ENCODE results near the gene TMEM63C. TPM values are rescaled to one million over a fixed set of nuclear protein-coding genes. Genes with fewer than 3 reads are reported as not detected.

TMEM63C gene
- total RNA-seq, 1 donor from 2014 or later = 3.4 TPM

DNA sequence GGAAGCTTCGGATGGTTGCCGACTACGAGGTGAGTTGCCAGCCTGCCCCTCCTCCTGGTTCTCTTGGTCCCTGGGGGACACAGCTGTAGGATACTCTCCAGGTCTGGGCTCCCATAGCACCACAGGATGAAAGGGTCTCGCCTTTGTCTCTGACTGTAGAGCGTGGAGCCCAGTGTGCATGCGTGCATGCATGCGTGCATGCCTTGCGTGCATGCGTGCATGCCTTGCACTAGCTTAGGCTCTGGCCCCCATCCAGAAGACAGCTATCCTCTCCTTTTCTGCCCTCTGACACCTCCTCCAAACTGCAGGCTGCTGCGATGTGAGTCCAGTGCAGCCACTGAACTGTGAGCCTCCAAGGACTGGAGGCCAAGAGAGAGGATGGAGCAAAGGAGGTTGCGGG lies 70.3 kb downstream of the TMEM63C start:
- DNase-seq (ENCODE audit: low spot score) = no peak

DNA sequence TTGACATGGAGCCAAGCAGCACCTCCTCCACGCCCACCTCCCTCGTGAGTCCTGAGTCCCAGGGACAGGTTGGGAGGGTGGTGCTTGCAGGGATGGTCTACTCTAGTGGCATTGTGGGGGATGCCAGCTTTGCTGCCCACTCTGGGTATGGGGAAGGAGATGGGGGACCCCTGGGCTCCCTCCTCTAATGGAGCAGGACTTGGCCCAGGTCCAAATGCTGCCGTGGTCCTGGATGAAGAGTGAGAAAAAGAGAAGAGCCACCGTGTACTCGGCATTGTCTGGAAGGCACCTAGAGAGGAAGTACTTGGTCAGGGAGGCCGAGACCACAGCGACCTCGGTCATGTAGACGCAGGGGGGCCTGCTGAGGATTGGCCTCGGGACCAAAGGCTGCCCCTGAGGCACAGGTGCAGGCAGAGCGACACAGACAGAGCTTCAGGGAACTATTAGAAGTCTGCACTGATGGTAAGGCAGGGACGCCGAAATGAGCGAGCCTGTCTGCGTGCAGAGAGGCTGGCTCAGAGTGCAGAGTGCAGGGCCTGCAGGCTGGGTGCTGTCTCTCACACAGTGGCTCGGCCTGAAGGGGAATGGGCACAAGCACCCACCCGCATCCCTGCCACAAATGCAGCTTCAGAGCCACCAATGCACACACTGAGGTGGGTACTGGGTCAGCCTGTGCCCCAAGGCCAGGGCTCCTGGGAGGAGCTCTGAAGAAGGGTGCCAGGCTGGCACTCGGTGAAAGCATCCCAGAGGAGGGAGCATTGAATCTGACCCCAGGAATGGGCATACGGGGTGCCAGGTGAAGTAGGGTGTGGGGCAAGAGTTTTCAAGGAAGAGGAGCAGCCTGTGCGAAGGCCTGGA lies 72.0 kb downstream of the TMEM63C start:
- no peak for DNase-seq (ENCODE audit: low spot score)

DNA sequence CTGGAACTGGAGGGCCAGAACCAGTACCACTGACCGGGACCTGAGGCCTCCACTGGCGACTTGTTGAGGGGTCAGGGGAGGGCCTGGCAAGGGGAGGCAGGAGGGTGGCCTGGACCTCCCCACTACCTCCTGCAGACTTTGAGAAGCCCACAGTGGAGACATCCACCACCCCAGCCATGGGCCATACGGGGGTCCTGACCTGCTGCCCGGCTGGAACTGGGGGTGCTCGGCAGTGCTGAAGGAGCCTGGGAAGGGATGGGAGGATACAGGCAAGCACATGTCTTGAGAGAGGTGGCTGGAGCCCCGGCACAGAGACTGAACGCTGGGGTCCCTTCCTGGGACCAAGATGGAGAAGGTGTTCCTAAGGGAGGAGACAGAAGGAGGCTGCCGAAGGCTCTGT lies 75.1 kb downstream of the TMEM63C start:
- no peak for DNase-seq (ENCODE audit: low spot score)

DNA sequence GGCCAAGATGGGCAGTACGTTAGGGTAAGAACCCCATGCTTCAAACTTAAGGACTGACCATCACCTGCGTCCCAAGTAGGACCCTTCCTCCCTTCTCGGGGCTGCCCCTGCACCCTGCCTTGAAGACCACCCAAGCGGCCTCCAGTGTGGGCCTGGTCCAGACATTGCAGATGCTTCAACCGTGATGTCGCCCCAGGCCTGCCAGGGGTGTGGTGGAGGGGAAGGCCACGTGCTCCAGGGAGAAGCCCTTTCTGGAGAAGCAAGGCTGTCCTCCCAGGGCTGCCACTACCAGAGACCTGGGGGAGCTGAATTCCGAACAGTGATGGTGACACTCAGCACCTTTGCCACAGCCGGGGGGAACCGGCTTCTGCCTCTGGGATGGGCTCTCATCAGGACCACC lies 76.1 kb downstream of the TMEM63C start:
- DNase-seq (ENCODE audit: low spot score) = no peak

DNA sequence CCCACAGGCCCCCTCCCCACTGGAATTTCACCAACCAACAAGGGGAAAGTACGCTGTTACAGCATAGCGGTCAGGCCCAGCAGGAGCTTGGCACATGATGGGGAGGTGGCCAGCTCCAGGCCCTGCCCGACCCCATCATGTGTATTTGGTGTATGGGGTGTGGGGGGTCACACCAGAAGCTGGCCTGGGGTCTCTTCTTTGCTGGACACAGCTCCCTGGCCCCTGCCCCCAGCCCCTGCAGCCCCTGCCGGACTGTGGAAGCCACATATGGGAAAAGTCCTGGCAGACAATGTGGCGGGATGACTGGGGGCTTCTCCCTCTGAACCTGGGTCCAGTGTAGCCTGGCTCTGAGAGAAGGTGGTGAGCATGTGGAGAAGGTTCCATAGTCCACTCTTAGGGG lies 77.0 kb downstream of the TMEM63C start:
- no peak for DNase-seq (ENCODE audit: low spot score)

DNA sequence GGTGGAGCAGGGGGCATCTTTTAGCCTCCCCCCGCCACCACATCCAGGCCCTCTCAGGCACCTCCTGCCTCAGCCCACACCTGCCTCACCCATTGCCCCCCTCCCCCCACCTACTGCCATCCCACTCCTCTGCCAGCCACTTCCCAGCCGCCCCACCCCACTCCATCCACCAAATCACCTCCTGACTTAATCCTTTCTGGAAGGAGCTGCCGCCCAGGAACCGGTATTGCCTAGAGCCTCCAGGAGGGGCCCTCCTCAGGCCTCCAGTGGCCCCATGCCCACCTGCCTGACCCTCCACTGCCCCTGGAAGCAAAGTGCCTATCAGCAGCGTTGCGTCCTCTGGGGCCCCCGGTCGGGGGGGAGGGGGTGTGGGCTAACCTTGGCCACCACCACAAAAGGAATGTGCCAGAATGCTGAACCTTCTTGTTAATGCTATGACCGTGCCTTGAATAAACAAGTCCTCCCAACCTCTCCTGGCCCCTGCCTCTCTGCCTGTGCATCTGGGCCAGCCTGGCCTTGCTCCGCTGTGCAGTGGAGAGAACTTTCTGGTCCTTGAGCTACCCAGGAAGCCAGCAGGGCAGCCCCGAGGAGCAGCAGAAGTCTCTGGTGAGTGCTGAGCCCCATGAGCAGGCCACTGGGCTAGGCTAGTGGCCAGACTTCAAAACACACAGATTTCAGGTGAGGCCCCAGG lies 77.6 kb downstream of the TMEM63C start:
- DNase-seq (ENCODE audit: low spot score) = no peak

DNA sequence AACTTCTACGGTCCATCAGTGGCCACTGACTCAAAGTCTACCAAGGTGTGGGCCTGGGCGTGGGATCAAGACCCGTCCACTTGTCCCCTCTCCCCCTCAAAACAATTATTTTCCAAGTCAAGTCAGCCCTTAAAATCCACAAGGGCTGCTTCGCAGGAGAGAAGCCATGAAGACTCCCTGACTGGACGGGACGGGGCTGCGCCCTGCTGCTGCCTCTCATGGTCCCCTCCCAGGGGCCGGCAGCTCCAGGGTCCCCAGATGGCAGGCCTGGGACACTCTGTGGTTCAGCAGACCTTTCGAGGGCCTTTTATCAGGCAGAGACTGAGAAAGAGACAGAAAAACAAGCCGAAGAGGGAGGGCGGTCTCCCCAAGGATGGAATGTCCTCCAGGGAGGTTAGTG lies 78.6 kb downstream of the TMEM63C start:
- no peak for DNase-seq (ENCODE audit: low spot score)

DNA sequence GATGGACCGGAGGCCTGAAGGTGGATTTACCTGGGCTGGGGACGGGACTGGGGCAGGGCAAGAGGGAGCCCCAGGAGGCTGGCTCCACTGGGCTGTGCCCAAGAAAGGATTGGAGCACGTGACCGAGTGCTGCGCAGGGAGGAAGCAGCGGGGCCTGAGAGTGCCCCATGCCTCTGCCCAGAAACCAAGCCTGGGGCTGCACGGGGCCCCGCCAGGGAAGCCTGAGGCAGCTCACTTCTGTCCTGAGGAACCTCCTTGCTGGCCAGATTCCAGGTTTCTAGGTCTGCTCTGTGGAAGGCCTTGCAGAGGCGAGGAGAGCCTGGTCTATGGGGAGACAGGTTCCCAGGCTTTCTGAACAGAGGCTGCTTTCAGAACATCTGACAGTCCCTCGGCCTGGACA lies 79.0 kb downstream of the TMEM63C start:
- peak; percentile 81 for DNase-seq (ENCODE audit: low spot score)

DNA sequence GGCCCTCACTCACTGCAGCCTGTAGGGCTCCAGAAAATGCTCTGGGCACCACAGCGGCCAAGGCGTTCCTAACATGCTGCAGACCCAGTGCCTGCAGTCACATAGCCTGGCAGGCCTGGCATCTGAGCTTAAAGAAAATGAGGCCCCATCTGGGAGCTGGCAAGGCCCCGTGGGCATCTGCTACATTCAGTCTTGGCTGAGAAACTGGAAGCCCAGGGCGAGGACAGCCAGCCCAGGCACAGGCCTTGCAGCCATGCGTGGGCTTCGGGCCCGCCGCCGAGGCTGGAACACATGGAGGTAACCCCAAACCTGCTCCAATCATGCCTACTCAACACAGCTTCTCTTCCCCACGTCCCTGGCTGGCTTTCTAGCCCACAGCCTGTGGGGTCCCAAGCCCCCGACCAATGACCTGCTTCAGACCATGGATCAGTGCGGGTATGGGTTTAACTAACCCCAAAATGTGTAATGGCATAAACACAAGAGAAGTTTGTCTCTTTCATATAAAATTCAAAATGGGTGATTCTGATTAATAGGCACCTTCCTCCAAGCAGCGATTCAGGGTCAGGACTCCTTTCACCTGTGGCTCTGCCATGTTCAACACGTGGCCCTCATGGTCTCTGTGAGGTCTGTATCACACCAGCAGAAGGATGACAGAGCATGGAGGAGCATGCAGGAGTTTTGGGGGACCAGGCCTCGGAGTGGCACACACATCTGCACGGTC lies 83.0 kb downstream of the TMEM63C start:
- DNase-seq (ENCODE audit: low spot score) = no peak

DNA sequence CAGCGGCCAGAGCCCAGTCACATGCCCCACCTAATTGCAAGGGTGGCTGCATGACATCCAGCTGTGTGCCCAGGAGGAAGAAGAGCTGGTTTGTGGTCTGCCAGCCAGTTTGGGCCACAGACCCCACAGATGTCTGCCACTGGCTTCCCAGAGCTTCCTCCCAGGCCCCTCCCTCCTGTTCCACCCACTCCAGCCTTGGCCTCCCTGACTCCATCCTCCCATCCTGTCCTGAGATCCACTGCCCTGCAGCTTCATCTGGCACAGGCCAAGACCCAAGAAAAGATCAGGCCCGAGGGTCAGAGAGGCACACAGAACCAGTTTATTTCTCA lies 83.6 kb downstream of the TMEM63C start:
- no peak for DNase-seq (ENCODE audit: low spot score)

DNA sequence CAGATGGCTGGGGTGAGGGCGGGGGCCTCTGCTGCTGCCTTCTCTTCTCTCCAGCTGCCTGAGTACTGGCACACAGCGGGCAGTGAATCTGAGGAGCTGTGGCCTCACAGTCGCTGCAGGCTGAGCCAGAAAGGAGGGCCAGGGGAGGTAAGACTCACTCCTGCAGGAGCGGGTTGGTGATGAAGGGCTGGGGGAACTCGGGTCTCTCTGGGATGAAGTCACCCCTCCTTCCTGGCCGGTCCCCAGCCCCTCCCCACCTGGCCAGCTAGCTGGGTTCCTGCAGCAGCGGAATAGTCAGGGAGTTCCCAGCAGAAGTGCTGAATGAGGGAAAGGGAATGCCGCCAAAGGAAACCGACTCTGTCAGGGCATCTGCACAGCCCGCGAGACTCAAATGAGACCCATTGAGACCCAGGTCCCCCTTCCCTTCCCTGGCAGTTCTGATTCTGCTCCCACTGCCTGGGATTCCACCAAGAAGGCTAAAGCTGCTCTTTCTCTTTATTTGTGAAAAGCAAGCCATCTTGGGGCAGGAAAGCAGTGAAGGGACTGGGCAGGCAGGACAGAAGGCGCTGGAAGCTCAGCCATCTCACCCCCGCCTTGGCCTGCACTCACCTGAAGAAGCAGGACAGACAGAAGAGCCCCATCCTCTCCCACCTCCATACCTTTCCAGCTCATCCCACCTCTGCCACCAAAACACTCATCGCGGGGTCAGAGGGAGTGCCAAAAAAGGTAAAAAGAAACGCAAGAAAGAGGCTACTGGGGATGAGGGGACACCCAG lies 84.2 kb downstream of the TMEM63C start:
- no peak for DNase-seq (ENCODE audit: low spot score)

DNA sequence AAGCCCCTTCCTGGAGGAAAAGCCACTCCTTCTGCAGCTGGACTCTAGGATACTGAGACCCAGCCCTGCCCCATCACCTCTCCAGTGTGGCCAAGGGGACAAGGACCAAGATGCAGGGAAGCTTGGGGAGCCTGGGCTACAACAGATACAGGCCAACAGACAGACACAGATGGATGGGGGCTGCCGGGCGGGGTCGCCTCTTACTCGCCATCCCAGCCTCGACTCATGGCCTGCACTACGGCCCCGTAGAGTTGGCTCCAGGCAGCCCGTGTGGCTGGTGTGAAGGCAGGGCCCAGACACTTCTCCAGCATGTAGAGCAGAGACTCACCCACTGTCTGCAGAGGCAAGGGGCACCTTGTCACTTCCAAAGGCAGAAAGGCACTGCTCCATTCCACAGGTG lies 84.7 kb downstream of the TMEM63C start:
- DNase-seq (ENCODE audit: low spot score) = no peak

DNA sequence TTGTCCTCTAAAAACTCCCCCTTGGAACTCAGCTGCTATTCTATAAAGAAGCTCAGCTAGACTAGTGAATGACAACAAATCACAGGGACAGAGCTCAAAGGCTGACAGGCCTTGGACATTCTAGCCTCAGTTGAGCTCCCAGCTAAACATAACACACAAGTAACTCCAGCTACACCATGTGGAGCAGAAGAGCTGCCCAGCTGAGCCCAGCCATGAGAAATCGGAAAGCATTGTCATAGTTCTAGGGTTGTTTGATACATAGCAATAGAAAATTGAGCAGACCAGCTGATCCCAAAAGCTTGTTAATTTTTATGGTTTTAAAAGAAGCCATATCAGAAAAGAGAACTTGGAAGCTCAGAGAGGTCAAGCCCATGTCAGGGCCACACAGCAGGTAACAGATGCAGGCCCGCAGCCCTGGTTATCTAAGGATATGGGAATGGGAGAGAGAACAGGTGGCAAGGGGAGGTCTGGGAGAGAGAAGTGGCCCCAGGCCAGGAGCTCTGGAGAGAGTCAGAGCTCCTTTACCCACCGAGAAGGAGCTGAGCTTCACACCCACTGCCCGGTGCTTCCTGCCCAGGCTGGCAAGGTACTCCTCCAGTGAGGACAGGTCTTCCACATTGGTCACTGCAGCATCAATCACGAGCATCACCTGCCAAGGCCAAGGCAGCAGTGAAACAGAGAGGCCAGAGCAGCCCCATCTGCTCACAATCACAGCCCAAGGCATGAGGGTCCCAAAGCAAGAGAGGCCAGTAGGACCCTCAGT lies 86.5 kb downstream of the TMEM63C start:
- DNase-seq (ENCODE audit: low spot score) = no peak

DNA sequence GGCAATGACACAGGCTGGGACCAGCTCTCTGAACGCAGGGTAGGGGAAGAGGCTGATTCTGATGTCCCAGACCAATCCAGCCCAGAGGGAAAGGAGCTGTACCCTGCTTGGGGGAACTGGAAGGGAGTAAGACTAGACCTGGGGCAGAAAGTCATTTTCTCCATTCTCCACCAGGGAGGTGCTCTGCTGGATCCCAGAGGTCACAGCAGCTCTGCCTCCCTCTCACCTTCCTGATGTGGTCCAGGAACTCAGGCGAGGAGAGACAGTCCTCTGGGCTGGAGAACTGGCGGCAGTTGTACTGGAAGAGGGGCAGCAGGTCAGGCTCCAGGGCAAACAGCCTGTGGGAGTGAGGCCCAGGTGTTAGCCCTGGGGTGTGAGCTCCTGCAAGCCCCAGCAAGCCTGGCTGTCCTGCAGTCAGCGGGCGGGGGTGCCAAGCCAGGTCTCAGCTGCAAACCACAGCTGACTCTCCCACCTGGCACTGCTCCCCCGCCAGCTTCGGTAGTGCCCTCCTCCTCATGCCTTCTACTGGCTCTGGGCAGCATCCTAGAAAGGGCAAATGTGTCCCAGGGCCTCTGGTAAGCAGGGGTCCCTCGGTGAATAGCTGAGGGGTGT lies 87.5 kb downstream of the TMEM63C start:
- DNase-seq (ENCODE audit: low spot score) = no peak

DNA sequence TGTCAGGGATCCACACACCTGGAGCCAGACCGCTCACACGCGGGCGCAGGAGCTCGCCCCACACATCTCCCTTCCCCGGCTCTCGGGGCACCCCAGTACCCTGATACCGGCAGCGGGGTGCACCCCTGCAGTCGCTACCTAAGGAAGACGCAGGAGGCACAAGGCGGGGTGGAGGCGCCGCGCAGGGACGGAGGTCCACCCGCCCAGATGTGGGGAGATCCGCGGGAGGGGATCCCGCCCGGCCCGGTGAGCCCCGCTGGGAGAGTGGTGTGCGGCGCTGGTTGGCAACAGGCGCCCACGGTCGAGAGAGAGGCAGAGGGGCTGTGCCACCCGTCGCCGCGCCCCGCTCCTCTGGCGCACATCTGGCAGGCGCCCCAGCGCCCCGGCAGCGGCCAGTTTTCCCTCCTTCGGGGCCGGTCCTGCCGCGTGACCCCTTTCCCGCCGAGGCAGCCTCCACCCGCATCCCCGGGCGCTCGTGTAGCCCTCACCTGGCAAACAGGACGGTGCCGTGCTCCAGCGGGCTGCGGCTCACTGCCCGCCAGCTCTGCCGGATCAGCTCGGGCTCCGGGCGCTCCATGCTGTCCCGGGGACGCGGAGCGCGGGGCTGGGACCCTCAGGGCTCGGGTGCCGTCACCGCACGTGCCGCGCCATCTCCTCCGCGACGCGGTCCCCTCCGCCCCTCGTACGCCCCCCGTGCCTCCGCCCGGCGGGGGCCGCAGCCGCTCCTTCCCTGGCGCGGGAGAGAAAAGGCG lies 88.9 kb downstream of the TMEM63C start:
- DNase-seq (ENCODE audit: low spot score) = no peak

DNA sequence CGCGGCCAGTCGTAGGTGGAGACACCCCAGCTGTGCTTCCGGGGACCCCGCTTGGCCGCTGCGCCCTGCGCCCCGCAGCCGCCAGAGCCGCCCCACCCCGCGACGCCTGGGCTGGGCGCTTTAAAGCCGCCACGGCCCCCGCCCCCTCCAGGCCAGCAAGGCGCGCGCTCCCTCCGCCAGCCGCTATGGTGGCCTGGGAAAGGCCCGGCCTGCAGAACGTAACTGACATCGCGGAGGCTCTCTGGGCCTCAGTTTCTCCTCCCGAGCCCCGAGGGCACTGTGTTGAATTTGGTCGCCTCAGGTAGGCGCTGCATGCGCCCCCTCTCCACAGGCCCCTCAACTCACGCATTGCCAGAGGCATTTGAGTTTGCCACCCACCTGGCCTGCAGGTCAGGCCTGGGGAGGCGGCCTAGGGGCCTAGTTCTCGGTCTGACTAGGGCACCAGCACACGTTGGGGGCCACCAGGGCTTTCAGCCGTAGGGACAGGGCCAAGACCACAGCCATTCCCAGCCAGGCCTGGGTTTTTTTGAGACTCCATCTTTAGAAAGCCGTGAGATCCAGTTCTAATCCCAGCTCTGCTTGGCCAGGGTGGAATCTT lies 89.6 kb downstream of the TMEM63C start, which contains the start of gene NGB:
NGB (minus strand) TSS at position 94 of the 598 bp plus-strand sequence. CDS start 269 bp downstream, outside the sequence.
- DNase-seq (ENCODE audit: low spot score) = no peak

DNA sequence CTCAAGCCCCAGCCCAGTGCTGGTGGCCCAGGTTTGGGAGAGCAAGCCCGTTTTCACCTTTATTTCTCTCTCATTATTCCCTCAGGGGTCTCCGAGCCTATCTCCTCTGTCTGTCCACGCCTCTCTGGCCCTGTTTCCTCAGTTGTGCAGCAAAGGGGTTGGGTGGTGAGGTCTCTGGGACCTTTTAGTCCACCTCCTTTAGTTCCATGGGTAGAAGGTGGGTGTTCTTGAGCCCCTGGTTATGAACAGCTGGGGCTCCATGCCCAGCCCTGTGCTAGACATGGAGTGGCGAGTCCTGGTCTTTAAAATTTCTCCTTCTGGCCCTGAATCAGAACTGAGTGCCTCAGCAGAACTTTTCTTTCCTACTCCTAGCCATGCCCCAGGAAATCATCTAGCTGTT lies 90.7 kb downstream of the TMEM63C start:
- DNase-seq (ENCODE audit: low spot score) = no peak

DNA sequence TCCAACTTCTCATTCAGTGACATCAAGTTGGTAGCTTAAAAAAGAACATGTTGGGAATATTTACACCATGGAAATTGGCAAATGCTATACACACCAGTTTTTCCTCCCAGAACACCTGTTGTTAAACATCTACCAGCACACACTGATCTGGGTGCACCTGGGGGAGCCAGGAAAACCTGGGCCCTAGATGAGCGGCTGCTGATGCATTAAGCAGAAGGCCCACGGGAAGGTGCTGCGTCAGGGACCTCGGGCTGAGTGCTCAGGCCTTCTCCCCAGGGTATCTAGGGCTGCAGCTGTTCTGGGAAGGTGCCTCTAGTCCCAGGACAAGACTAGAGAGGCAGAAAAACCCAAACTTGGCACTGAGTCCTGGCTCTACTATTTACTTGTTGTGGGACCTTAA lies 92.2 kb downstream of the TMEM63C start:
- no peak for DNase-seq (ENCODE audit: low spot score)

DNA sequence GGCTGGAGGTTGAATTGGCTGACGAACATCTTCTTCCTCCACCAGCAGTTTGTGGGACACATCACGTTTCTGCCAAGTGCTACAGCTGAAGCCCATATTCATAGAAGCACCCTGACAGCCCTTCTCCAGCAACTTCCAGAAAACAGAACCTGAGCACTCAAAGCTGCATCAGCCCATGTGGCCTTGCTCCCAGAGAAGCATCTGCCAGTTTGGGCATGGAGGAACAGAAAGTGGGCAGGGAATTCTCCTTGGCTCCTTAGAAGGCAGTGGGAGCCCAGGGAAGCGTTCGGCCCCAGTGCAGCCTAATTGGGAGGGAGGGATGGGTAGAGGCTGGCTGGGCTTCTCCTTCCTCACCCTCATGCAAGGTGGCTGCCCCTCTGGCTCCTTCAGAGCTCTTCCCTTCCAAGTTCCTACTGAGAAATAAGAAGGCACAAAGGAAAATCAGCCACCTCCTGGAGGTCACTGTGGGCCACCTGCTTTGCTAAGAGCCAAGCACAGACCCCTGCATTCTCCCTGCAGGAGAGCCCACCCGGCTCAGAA lies 93.5 kb downstream of the TMEM63C start:
- DNase-seq (ENCODE audit: low spot score) = no peak
